ENCODE data around the gene TTC16. TPM values are rescaled to one million over a fixed set of nuclear protein-coding genes. Genes with fewer than 3 reads are reported as not detected.

TTC16 gene
- total RNA-seq, 1 experiment from 2014 or later = not detected

- no peak overlapping the region for H2BK120ac ChIP-seq (ENCODE audit: low read depth, low read length, poor library complexity, severe bottlenecking)
- H3K9me3 ChIP-seq (ENCODE audit: control insufficient read depth, low read depth, low read length) = no peaks in the 10 kb centered on the region
- H3T11ph ChIP-seq (ENCODE audit: low read length) = no peak overlapping the region
- no peak overlapping the region for H3K4ac ChIP-seq (ENCODE audit: low read depth, low read length)
- H3K4me1 Mint-ChIP-seq = peaks cover 0 to 12% of the 10 kb centered on the region in 2 experiments; a peak in 3 of 4 replicates
- H2AK5ac ChIP-seq (ENCODE audit: insufficient read length, low read length) = no peak overlapping the region
- H4K8ac ChIP-seq (replicated peaks; ENCODE audit: insufficient read length, low read depth, low read length) = no peak overlapping the region
- H4K91ac ChIP-seq (ENCODE audit: insufficient read length, low read depth, low read length) = no peak overlapping the region
- no peak overlapping the region for H3K27ac ChIP-seq (ENCODE audit: insufficient read length, low read depth, low read length)
- no peak overlapping the region for H3K18ac ChIP-seq (ENCODE audit: insufficient read length, low read depth, low read length)
- no peak overlapping the region for H2AFZ ChIP-seq (ENCODE audit: low read length)
- H2BK5ac ChIP-seq (ENCODE audit: insufficient read length, low read length) = no peak overlapping the region
- no peak for DNase-seq
- no peaks in the 10 kb centered on the region for H3K27me3 Mint-ChIP-seq (ENCODE audit: low read depth)
- no peaks in the 10 kb centered on the region; the same call in 1 of the 2 replicates for H3K4me1 ChIP-seq (ENCODE audit: insufficient read depth, low read length)
- H3K4me2 ChIP-seq (ENCODE audit: insufficient read depth, insufficient read length, low read length) = no peak overlapping the region
- no peak overlapping the region; a peak in 1 of 7 replicates for H3K27ac Mint-ChIP-seq
- WGBS (ENCODE audit: extremely low coverage, insufficient read length, low lambda C conversion rate) = no CpG with 5 or more reads among the region's 11 CpGs
- H2BK15ac ChIP-seq (ENCODE audit: low read depth, low read length) = no peak overlapping the region
- no peaks in the 10 kb centered on the region for H4K20me1 ChIP-seq (ENCODE audit: control insufficient read depth, insufficient read depth, insufficient read length)
- no peaks in the 10 kb centered on the region for H3K27me3 ChIP-seq (ENCODE audit: insufficient read depth, low read length)
- H2BK20ac ChIP-seq (ENCODE audit: low read depth, low read length, poor library complexity, severe bottlenecking) = no peak overlapping the region
- H3K9ac ChIP-seq (ENCODE audit: extremely low read depth, insufficient read length, low read length) = no peak overlapping the region
- H3K36me3 Mint-ChIP-seq (ENCODE audit: insufficient read depth in 1 of 3, low read depth in 3 of 3) = no peaks in the 10 kb centered on the region
- H3K79me1 ChIP-seq (ENCODE audit: insufficient read depth, low read depth, low read length, poor library complexity, severe bottlenecking) = no peaks in the 10 kb centered on the region
- H3K9me3 Mint-ChIP-seq = no peaks in the 10 kb centered on the region; a peak in 1 of 5 replicates
- no peak overlapping the region for H3K14ac ChIP-seq (ENCODE audit: insufficient read depth, low read length)
- H3K56ac ChIP-seq (ENCODE audit: insufficient read length, low read depth, low read length) = no peak overlapping the region
- H3K79me2 ChIP-seq (ENCODE audit: insufficient read depth, low read length) = no peaks in the 10 kb centered on the region
- H3K23me2 ChIP-seq (ENCODE audit: insufficient read length, low read depth, low read length, poor library complexity, severe bottlenecking) = peaks cover 1% of the 10 kb centered on the region
- TF ChIP-seq CTCF (conservative IDR thresholded peaks at IDR 0.05) = no peak
- no peak overlapping the region for H4K5ac ChIP-seq (ENCODE audit: insufficient read length, low read depth, low read length)
- no peak overlapping the region for H3K23ac ChIP-seq (ENCODE audit: insufficient read length, low read depth, low read length)
- H2BK12ac ChIP-seq (ENCODE audit: insufficient read length, low read depth, low read length) = no peak overlapping the region
- H3K4me3 Mint-ChIP-seq = no peak overlapping the region
These were observed 5.5 kb downstream of the TTC16 start for GRCh38 chr9:127721391-127721821.
